ENCODE results near the gene HHIP.
"Not testable (repeated sequence)": the region's sequence is repeated elsewhere in the genome, so short reads cannot be mapped to it uniquely, and the experiment has no call there.

Gene HHIP

GRCh38 chr4:144757969-144758368 is 112.0 kb downstream of the HHIP start:
- TF ChIP-seq TOX (CRISPR knock-in tag; IDR thresholded peaks at IDR 0.05; ENCODE audit: borderline replicate concordance) (no peak), POU6F1 (CRISPR knock-in tag; IDR thresholded peaks at IDR 0.05; ENCODE audit: borderline replicate concordance, low read depth) (no peak), CREB5 (CRISPR knock-in tag; IDR thresholded peaks at IDR 0.05; ENCODE audit: low read depth) (no peak), PATZ1 (CRISPR knock-in tag; IDR thresholded peaks at IDR 0.05; ENCODE audit: borderline replicate concordance) (no peak), OSR1 (CRISPR knock-in tag; IDR thresholded peaks at IDR 0.05) (no peak), GLIS3 (CRISPR knock-in tag; IDR thresholded peaks at IDR 0.05) (no peak), PPARA (CRISPR knock-in tag; IDR thresholded peaks at IDR 0.05; ENCODE audit: borderline replicate concordance) (no peak), ZC3H10 (CRISPR knock-in tag; IDR thresholded peaks at IDR 0.05) (no peak), TCF4 (CRISPR knock-in tag; IDR thresholded peaks at IDR 0.05; ENCODE audit: borderline replicate concordance) (no peak), BACH2 (CRISPR knock-in tag; IDR thresholded peaks at IDR 0.05; ENCODE audit: borderline replicate concordance) (no peak), ARNTL (CRISPR knock-in tag; IDR thresholded peaks at IDR 0.05; ENCODE audit: borderline replicate concordance, low read depth) (no peak), ZNF565 (CRISPR knock-in tag; conservative IDR thresholded peaks at IDR 0.05; ENCODE audit: low read depth) (no peak), CSRNP3 (CRISPR knock-in tag; IDR thresholded peaks at IDR 0.05) (no peak), ZNF70 (CRISPR knock-in tag; IDR thresholded peaks at IDR 0.05) (no peak), ISL1 (CRISPR knock-in tag; IDR thresholded peaks at IDR 0.05) (no peak)
- ATAC-seq = no peak

GRCh38 chr4:144768809-144769208 is 122.9 kb downstream of the HHIP start:
- not testable (repeated sequence) for ATAC-seq

- no peak for TF ChIP-seq TCF4 (CRISPR knock-in tag; IDR thresholded peaks at IDR 0.05; ENCODE audit: borderline replicate concordance)
- TF ChIP-seq SNAI2 (CRISPR knock-in tag; IDR thresholded peaks at IDR 0.05) = no peak
- no peak for TF ChIP-seq TOX (CRISPR knock-in tag; IDR thresholded peaks at IDR 0.05; ENCODE audit: borderline replicate concordance)
- TF ChIP-seq BACH2 (CRISPR knock-in tag; IDR thresholded peaks at IDR 0.05; ENCODE audit: borderline replicate concordance) = no peak
- TF ChIP-seq ZNF8 (CRISPR knock-in tag; IDR thresholded peaks at IDR 0.05) = no peak
- no peak for TF ChIP-seq RARB (CRISPR knock-in tag; IDR thresholded peaks at IDR 0.05)
- TF ChIP-seq PATZ1 (CRISPR knock-in tag; IDR thresholded peaks at IDR 0.05; ENCODE audit: borderline replicate concordance) = no peak
- TF ChIP-seq OSR1 (CRISPR knock-in tag; IDR thresholded peaks at IDR 0.05) = no peak
- no peak for TF ChIP-seq ESRRG (CRISPR knock-in tag; IDR thresholded peaks at IDR 0.05)
- no peak for TF ChIP-seq CREB5 (CRISPR knock-in tag; IDR thresholded peaks at IDR 0.05; ENCODE audit: low read depth)
- TF ChIP-seq ZNF565 (CRISPR knock-in tag; conservative IDR thresholded peaks at IDR 0.05; ENCODE audit: low read depth) = no peak
- TF ChIP-seq ZNF70 (CRISPR knock-in tag; IDR thresholded peaks at IDR 0.05) = no peak
- no peak for TF ChIP-seq GLIS3 (CRISPR knock-in tag; IDR thresholded peaks at IDR 0.05)
- TF ChIP-seq POU6F1 (CRISPR knock-in tag; IDR thresholded peaks at IDR 0.05; ENCODE audit: borderline replicate concordance, low read depth) = no peak
- no peak for ATAC-seq
Measured at GRCh38 chr4:144778364-144778763, 132.4 kb downstream of the HHIP start.
